ENCODE results near the gene RPL36AL.
"Not testable (repeated sequence)": the region's sequence is repeated elsewhere in the genome, so short reads cannot be mapped to it uniquely, and the experiment has no call there.

The RPL36AL gene

GRCh38 chr14:49594347-49595091 lies 25.9 kb downstream of the RPL36AL start:
- H3K4me1 ChIP-seq (ENCODE audit: control insufficient read depth in 1 of 2, insufficient read depth in 2 of 2, low read length in 2 of 2), result peaks cover 16 to 17% of the 10 kb centered on the region in 2 donors
- no peaks in the 10 kb centered on the region for H3K27me3 ChIP-seq (ENCODE audit: control insufficient read depth in 1 of 2, insufficient read depth in 2 of 2, low read length in 2 of 2)
- no peaks in the 10 kb centered on the region for H3K9me3 ChIP-seq (ENCODE audit: control insufficient read depth in 1 of 2, low read length in 2 of 2)
- H3K27ac ChIP-seq (ENCODE audit: low read depth, low read length), result peak overlapping the region; percentile 28
- no peaks in the 10 kb centered on the region for H3K36me3 ChIP-seq (ENCODE audit: control insufficient read depth in 1 of 2, insufficient read depth in 2 of 2, low read length in 2 of 2)
- no peak overlapping the region for H3K4me3 ChIP-seq (ENCODE audit: low read depth in 1 of 2, low read length in 2 of 2)
- H3K9ac ChIP-seq (ENCODE audit: low read depth in 1 of 2, low read length in 2 of 2), result peak overlapping the region in 1 of 2 donors; percentile 45

GRCh38 chr14:49593016-49593415 lies 27.4 kb downstream of the RPL36AL start:
- Histone ChIP-seq H3K27me3 (ENCODE audit: control insufficient read depth in 1 of 2, insufficient read depth in 2 of 2, low read length in 2 of 2) (no peaks in the 10 kb centered on the region), H3K36me3 (ENCODE audit: control insufficient read depth in 1 of 2, insufficient read depth in 2 of 2, low read length in 2 of 2) (no peaks in the 10 kb centered on the region), H3K9me3 (ENCODE audit: control insufficient read depth in 1 of 2, low read length in 2 of 2) (no peaks in the 10 kb centered on the region), H3K9ac (ENCODE audit: low read depth in 1 of 2, low read length in 2 of 2) (no peak overlapping the region), H3K4me1 (ENCODE audit: control insufficient read depth in 1 of 2, insufficient read depth in 2 of 2, low read length in 2 of 2) (peaks cover 16 to 17% of the 10 kb centered on the region in 2 donors), H3K27ac (ENCODE audit: low read depth, low read length) (no peak overlapping the region), H3K4me3 (ENCODE audit: low read depth in 1 of 2, low read length in 2 of 2) (no peak overlapping the region)

- Histone ChIP-seq H3K36me3 (ENCODE audit: control insufficient read depth in 1 of 2, insufficient read depth in 2 of 2, low read length in 2 of 2) (no peaks in the 10 kb centered on the region), H3K9ac (ENCODE audit: low read depth in 1 of 2, low read length in 2 of 2) (no peak overlapping the region)
Observed at GRCh38 chr14:49589387-49589786, 31.0 kb downstream of the RPL36AL start.

GRCh38 chr14:49586673-49587460 lies 33.6 kb downstream of the RPL36AL start:
- Histone ChIP-seq H3K9ac (ENCODE audit: low read depth in 1 of 2, low read length in 2 of 2) (peak overlapping the region in 1 of 2 donors; percentile 98), H3K27ac (ENCODE audit: low read depth, low read length) (peak overlapping the region; percentile 73), H3K36me3 (ENCODE audit: control insufficient read depth in 1 of 2, insufficient read depth in 2 of 2, low read length in 2 of 2) (peaks cover 10 to 21% of the 10 kb centered on the region in 2 donors), H3K9me3 (ENCODE audit: control insufficient read depth in 1 of 2, low read length in 2 of 2) (no peaks in the 10 kb centered on the region), H3K4me3 (ENCODE audit: low read depth in 1 of 2, low read length in 2 of 2) (peak overlapping the region; percentile 96 to 100), H3K4me1 (ENCODE audit: control insufficient read depth in 1 of 2, insufficient read depth in 2 of 2, low read length in 2 of 2) (peaks cover 12 to 20% of the 10 kb centered on the region in 2 donors), H3K27me3 (ENCODE audit: control insufficient read depth in 1 of 2, insufficient read depth in 2 of 2, low read length in 2 of 2) (no peaks in the 10 kb centered on the region)

More at GRCh38 chr14:49589387-49589786, 31.0 kb downstream of the RPL36AL start:
- Histone ChIP-seq H3K9me3 (ENCODE audit: control insufficient read depth in 1 of 2, low read length in 2 of 2) (no peaks in the 10 kb centered on the region), H3K27me3 (ENCODE audit: control insufficient read depth in 1 of 2, insufficient read depth in 2 of 2, low read length in 2 of 2) (no peaks in the 10 kb centered on the region), H3K27ac (ENCODE audit: low read depth, low read length) (no peak overlapping the region), H3K4me3 (ENCODE audit: low read depth in 1 of 2, low read length in 2 of 2) (no peak overlapping the region), H3K4me1 (ENCODE audit: control insufficient read depth in 1 of 2, insufficient read depth in 2 of 2, low read length in 2 of 2) (peaks cover 11 to 16% of the 10 kb centered on the region in 2 donors)

GRCh38 chr14:49585803-49586672 lies 34.4 kb downstream of the RPL36AL start, which contains the start of gene RPS29:
TSS of gene RPS29 (minus strand) at chr14:49586380. CDS start at chr14:49586346, 34 bp downstream.
- H3K4me1 ChIP-seq (ENCODE audit: control insufficient read depth in 1 of 2, insufficient read depth in 2 of 2, low read length in 2 of 2), result peaks cover 12 to 20% of the 10 kb centered on the region in 2 donors

GRCh38 chr14:49584981-49585640 lies 35.3 kb downstream of the RPL36AL start:
- not testable (repeated sequence) for H3K9me3 ChIP-seq (ENCODE audit: control insufficient read depth in 1 of 2, low read length in 2 of 2); H3K27me3 ChIP-seq (ENCODE audit: control insufficient read depth in 1 of 2, insufficient read depth in 2 of 2, low read length in 2 of 2)
- H3K36me3 ChIP-seq (ENCODE audit: control insufficient read depth in 1 of 2, insufficient read depth in 2 of 2, low read length in 2 of 2), result peaks cover 10 to 28% of the 10 kb centered on the region in 2 donors
- peak overlapping the region; percentile 96 to 100 for H3K4me3 ChIP-seq (ENCODE audit: low read depth in 1 of 2, low read length in 2 of 2)
- H3K9ac ChIP-seq (ENCODE audit: low read depth in 1 of 2, low read length in 2 of 2), result peak overlapping the region; percentile 95 to 98
- H3K4me1 ChIP-seq (ENCODE audit: control insufficient read depth in 1 of 2, insufficient read depth in 2 of 2, low read length in 2 of 2), result peaks cover 12 to 20% of the 10 kb centered on the region in 2 donors
- peak overlapping the region; percentile 96 for H3K27ac ChIP-seq (ENCODE audit: low read depth, low read length)

More at GRCh38 chr14:49585803-49586672, 34.4 kb downstream of the RPL36AL start, which contains the start of gene RPS29:
- Histone ChIP-seq H3K9me3 (ENCODE audit: control insufficient read depth in 1 of 2, low read length in 2 of 2) (no peaks in the 10 kb centered on the region), H3K36me3 (ENCODE audit: control insufficient read depth in 1 of 2, insufficient read depth in 2 of 2, low read length in 2 of 2) (peaks cover 10 to 28% of the 10 kb centered on the region in 2 donors), H3K9ac (ENCODE audit: low read depth in 1 of 2, low read length in 2 of 2) (peak within 1 kb of the TSS; percentile 95 to 98), H3K4me3 (ENCODE audit: low read depth in 1 of 2, low read length in 2 of 2) (peak within 1 kb of the TSS; percentile 96 to 100), H3K27me3 (ENCODE audit: control insufficient read depth in 1 of 2, insufficient read depth in 2 of 2, low read length in 2 of 2) (no peaks in the 10 kb centered on the region), H3K27ac (ENCODE audit: low read depth, low read length) (peak within 1 kb of the TSS; percentile 96)

- peak overlapping the region; percentile 96 to 100 for H3K4me3 ChIP-seq (ENCODE audit: low read depth in 1 of 2, low read length in 2 of 2)
- H3K36me3 ChIP-seq (ENCODE audit: control insufficient read depth in 1 of 2, insufficient read depth in 2 of 2, low read length in 2 of 2), result peaks cover 10 to 28% of the 10 kb centered on the region in 2 donors
- H3K27me3 ChIP-seq (ENCODE audit: control insufficient read depth in 1 of 2, insufficient read depth in 2 of 2, low read length in 2 of 2), result no peaks in the 10 kb centered on the region
- peaks cover 12 to 20% of the 10 kb centered on the region in 2 donors for H3K4me1 ChIP-seq (ENCODE audit: control insufficient read depth in 1 of 2, insufficient read depth in 2 of 2, low read length in 2 of 2)
- H3K9me3 ChIP-seq (ENCODE audit: control insufficient read depth in 1 of 2, low read length in 2 of 2), result no peaks in the 10 kb centered on the region
- peak overlapping the region; percentile 4 to 32 for H3K9ac ChIP-seq (ENCODE audit: low read depth in 1 of 2, low read length in 2 of 2)
- H3K27ac ChIP-seq (ENCODE audit: low read depth, low read length), result no peak overlapping the region
Observed at GRCh38 chr14:49584058-49584457, 36.4 kb downstream of the RPL36AL start.

- H3K9me3 ChIP-seq (ENCODE audit: control insufficient read depth in 1 of 2, low read length in 2 of 2), result no peaks in the 10 kb centered on the region
- H3K27ac ChIP-seq (ENCODE audit: low read depth, low read length), result no peak overlapping the region
- H3K9ac ChIP-seq (ENCODE audit: low read depth in 1 of 2, low read length in 2 of 2), result peak overlapping the region in 1 of 2 donors; percentile 32
- no peaks in the 10 kb centered on the region for H3K27me3 ChIP-seq (ENCODE audit: control insufficient read depth in 1 of 2, insufficient read depth in 2 of 2, low read length in 2 of 2)
- H3K36me3 ChIP-seq (ENCODE audit: control insufficient read depth in 1 of 2, insufficient read depth in 2 of 2, low read length in 2 of 2), result peaks cover 10 to 28% of the 10 kb centered on the region in 2 donors
- H3K4me3 ChIP-seq (ENCODE audit: low read depth in 1 of 2, low read length in 2 of 2), result peak overlapping the region; percentile 96 to 100
- H3K4me1 ChIP-seq (ENCODE audit: control insufficient read depth in 1 of 2, insufficient read depth in 2 of 2, low read length in 2 of 2), result peaks cover 12 to 20% of the 10 kb centered on the region in 2 donors
Observed at GRCh38 chr14:49583629-49584028, 36.8 kb downstream of the RPL36AL start.

Measured in duodenal mucosa (tissue), 2 donors.